HCT116 (cell line): Measurements from ENCODE around the gene SCN2B. TPM values are rescaled to one million over a fixed set of nuclear protein-coding genes. Genes with fewer than 3 reads are reported as not detected.

Source experiments
- ATAC-seq: fragments of 200-7000 bp; cut with Tn5 transposase; 2 replicates; pipeline ENCODE4 v1.9.1; 2020; ENCODE audit warnings: mild to moderate bottlenecking, moderate library complexity
- BruUV-seq: library from RNA; stranded (reverse); fragments of 400-500 nt; replicated peaks from 2 replicates; lab custom pipeline; 2021; lab: Mats Ljungman, UMichigan
- CTCF ChIA-PET: fragments of 300-600 bp; sonication (Branson Sonifier 250); formaldehyde crosslinking; loops from one replicate; lab custom pipeline; 2021; ENCODE audit warnings: antibody characterized with exemption; lab: Charles Lee
- POLR2A ChIA-PET: fragments of 300-600, 350-600 bp; sonication (Branson Sonifier 250); formaldehyde crosslinking; loops from one replicate; lab custom pipeline; 2021; ENCODE audit warnings: antibody characterized with exemption; lab: Charles Lee
- RAD21 ChIA-PET, 2 experiments: fragments of 300-600 bp; sonication (Branson Sonifier 250); formaldehyde crosslinking; loops; one replicate each; lab custom pipeline; 2023; ENCODE audit warnings: low total read pairs in 2 of 2; ENCODE audit not compliant: uncharacterized antibody in 2 of 2, unreplicated experiment in 2 of 2, low non-redundant PET in 1 of 2; lab: Charles Lee
- DNase-seq: peaks from one replicate; pipeline ENCODE4 v3.0.0-alpha.2; 2010; ENCODE audit warnings: low read depth, low spot score
- H2AFZ ChIP-seq: fragments of 200-600 bp; shearing (Covaris generic), sonication (generic); 2 replicates; pipeline ENCODE4 v1.6.1; 2017; ENCODE audit warnings: low read depth, mixed run types, mixed read lengths, antibody characterized with exemption, low read length; ENCODE audit not compliant: poor library complexity, severe bottlenecking
- H3K27ac ChIP-seq: 2 replicates; pipeline ENCODE4 v1.5.1; 2012; ENCODE audit warnings: low read depth, low read length
- H3K27me3 ChIP-seq: fragments of 200-600 bp; sonication (generic); 2 replicates; pipeline ENCODE4 v1.6.1; 2016; ENCODE audit warnings: mixed run types, low read length, mixed read lengths; ENCODE audit not compliant: insufficient read depth
- H3K36me3 ChIP-seq, 2 experiments: fragments of 200-500 bp in 1 of 2; fragments of 200-600 bp in 1 of 2; sonication (Bioruptor generic) in 1 of 2; sonication (generic) in 1 of 2; 2 replicates each; pipeline versions ENCODE4 v1.5.1 to v1.6.1; 2014 to 2016; ENCODE audit warnings: low read length in 2 of 2, inconsistent platforms in 1 of 2, mixed read lengths in 1 of 2, mixed run types in 1 of 2; ENCODE audit not compliant: insufficient read depth in 2 of 2, control insufficient read depth in 1 of 2
- H3K4me1 ChIP-seq, 2 experiments: fragments of 200-600 bp in 1 of 2; sonication (generic) in 1 of 2; 2 replicates each; pipeline versions ENCODE4 v1.5.1 to v1.6.1; 2012 to 2017; ENCODE audit warnings: low read length in 2 of 2, inconsistent platforms in 1 of 2, mild to moderate bottlenecking in 1 of 2, mixed read lengths in 1 of 2, mixed run types in 1 of 2, moderate library complexity in 1 of 2; ENCODE audit not compliant: insufficient read depth in 2 of 2, control insufficient read depth in 1 of 2
- H3K4me2 ChIP-seq: fragments of 200-600 bp; sonication (generic); 2 replicates; pipeline ENCODE4 v1.6.1; 2017; ENCODE audit warnings: mixed run types, low read length, mixed read lengths
- H3K4me3 ChIP-seq, 2 experiments: fragments of 200-600 bp in 1 of 2; sonication (generic) in 1 of 2; replicated peaks in 1 of 2; 2 replicates each; pipeline ENCODE4 v1.5.1; 2011 to 2016; ENCODE audit warnings: low read length in 2 of 2, control low read depth in 1 of 2, low read depth in 1 of 2, mild to moderate bottlenecking in 1 of 2, mixed read lengths in 1 of 2, mixed run types in 1 of 2
- H3K79me2 ChIP-seq: fragments of 200-600 bp; sonication (generic); 2 replicates; pipeline ENCODE4 v1.6.1; 2017; ENCODE audit warnings: mild to moderate bottlenecking, mixed run types, low read length, moderate library complexity, mixed read lengths; ENCODE audit not compliant: insufficient read depth
- H3K9ac ChIP-seq: fragments of 200-600 bp; sonication (generic); 2 replicates; pipeline ENCODE4 v1.6.1; 2016; ENCODE audit warnings: low read length, mixed read lengths
- H3K9me2 ChIP-seq: fragments of 200-600 bp; sonication (generic), shearing (Covaris generic); 2 replicates; pipeline ENCODE4 v1.6.1; 2017; ENCODE audit warnings: mixed run types, mild to moderate bottlenecking, moderate library complexity; ENCODE audit not compliant: insufficient read depth
- H3K9me3 ChIP-seq, 2 experiments: fragments of 200-500 bp in 1 of 2; fragments of 200-600 bp in 1 of 2; sonication (Bioruptor generic) in 1 of 2; sonication (generic) in 1 of 2; 2 replicates each; pipeline ENCODE4 v1.6.1; 2014 to 2017; ENCODE audit warnings: low read length in 2 of 2, mixed read lengths in 2 of 2, inconsistent platforms in 1 of 2, low read depth in 1 of 2, mild to moderate bottlenecking in 1 of 2, mixed run types in 1 of 2, moderate library complexity in 1 of 2; ENCODE audit not compliant: control insufficient read depth in 1 of 2, insufficient read depth in 1 of 2
- H4K20me1 ChIP-seq: fragments of 200-600 bp; sonication (generic), shearing (Covaris generic); 2 replicates; pipeline ENCODE4 v1.6.1; 2017; ENCODE audit warnings: mixed run types, mild to moderate bottlenecking, moderate library complexity; ENCODE audit not compliant: insufficient read depth
- CBX3 ChIP-seq: IDR thresholded peaks from 2 replicates; pipeline ENCODE4 v1.6.1; 2012; ENCODE audit warnings: low read depth
- EGR1 ChIP-seq: IDR thresholded peaks from 2 replicates; pipeline ENCODE4 v1.6.1; 2012; ENCODE audit warnings: low read depth
- EZH2 ChIP-seq: fragments of 200-600 bp; sonication (generic); IDR thresholded peaks from 2 replicates; pipeline ENCODE4 v1.6.1; 2017; ENCODE audit warnings: antibody characterized with exemption, mixed run types
- EZH2phosphoT487 ChIP-seq: fragments of 200-600 bp; IDR thresholded peaks from 2 replicates; pipeline ENCODE4 v1.6.1; 2018; ENCODE audit warnings: antibody characterized with exemption, borderline replicate concordance
- FOSL1 ChIP-seq: IDR thresholded peaks from 2 replicates; pipeline ENCODE4 v1.6.1; 2012; ENCODE audit warnings: low read depth
- JUND ChIP-seq: IDR thresholded peaks from 2 replicates; pipeline ENCODE4 v1.6.1; 2012
- POLR2A ChIP-seq: IDR thresholded peaks from 2 replicates; pipeline ENCODE4 v1.7.0; 2011; ENCODE audit warnings: borderline replicate concordance; ENCODE audit not compliant: insufficient read depth, insufficient read length; ENCODE audit errors: extremely low read depth
- REST ChIP-seq: IDR thresholded peaks from 2 replicates; pipeline ENCODE4 v1.6.1; 2012; ENCODE audit warnings: low read depth
- SIN3A ChIP-seq: IDR thresholded peaks from 2 replicates; pipeline ENCODE4 v1.6.1; 2012; ENCODE audit warnings: low read depth
- SP1 ChIP-seq: IDR thresholded peaks from 2 replicates; pipeline ENCODE4 v1.6.1; 2012; ENCODE audit warnings: low read depth
- YY1 ChIP-seq: IDR thresholded peaks from 2 replicates; pipeline ENCODE4 v1.6.1; 2011; ENCODE audit warnings: low read length, low read depth, moderate library complexity, mild to moderate bottlenecking; ENCODE audit not compliant: insufficient replicate concordance; ENCODE audit errors: extremely low read depth
- ZFX ChIP-seq: fragments of 450-650 bp; IDR thresholded peaks from 2 replicates; pipeline ENCODE4 v1.6.1; 2017
- intact Hi-C: fragments of 100-400 bp; cut with micrococcal nuclease; formaldehyde crosslinking; loops from 2 replicates; pipeline ENCODE4 v1.10.0; 2022
- total RNA-seq: library from RNA; stranded (reverse); gene quantifications from one replicate; pipeline ENCODE4 v1.2.1, GENCODE V29; 2021; ENCODE audit not compliant: unreplicated experiment
- TF ChIP-seq, protein P1 (sequence below): IDR thresholded peaks from 2 replicates; pipeline ENCODE4 v1.6.1; 2011; ENCODE audit warnings: mild to moderate bottlenecking, low read length, moderate library complexity; ENCODE audit not compliant: insufficient replicate concordance; ENCODE audit errors: extremely low read depth

Gene SCN2B
- total RNA-seq, 1 experiment from 2014 or later: not detected

DNA sequence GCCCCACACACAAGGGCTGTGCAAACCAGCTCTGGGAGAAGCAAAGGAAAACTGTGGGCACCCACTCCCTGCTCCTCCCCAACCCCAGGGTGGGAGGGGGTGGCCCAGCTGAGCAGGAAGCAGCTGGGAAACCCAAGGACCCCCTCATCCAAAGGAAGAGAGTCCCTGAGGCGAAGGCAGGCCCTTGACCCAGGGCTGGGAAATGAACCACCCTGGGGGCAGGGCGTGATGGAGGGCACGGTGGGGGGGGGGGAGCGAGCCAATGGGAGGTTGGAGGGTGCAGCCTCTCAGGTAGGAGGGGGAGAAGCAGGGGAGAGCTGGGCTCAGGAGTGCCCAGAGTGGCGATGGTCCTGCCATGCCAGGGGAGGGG is 40.7 kb downstream of the SCN2B start:
- CTCF ChIA-PET: no interaction called here
- RAD21 ChIA-PET: no interaction called here
- no peaks in the 10 kb centered on the region for H3K9me2 ChIP-seq
- POLR2A ChIA-PET: no interaction called here
- no peak overlapping the region for H3K27ac ChIP-seq
- no peaks in the 10 kb centered on the region for H3K79me2 ChIP-seq
- H3K4me1 ChIP-seq: no peaks in the 10 kb centered on the region
- no peaks in the 10 kb centered on the region for H3K27me3 ChIP-seq
- no peak overlapping the region for H3K9ac ChIP-seq
- TF ChIP-seq EGR1 (no peak), REST (no peak), YY1 (no peak), ZFX (no peak), EZH2 (no peak), SP1 (no peak), SIN3A (no peak), EZH2phosphoT487 (no peak), POLR2A (no peak), CBX3 (no peak), JUND (no peak), FOSL1 (no peak)
- TF ChIP-seq, protein P1, sequence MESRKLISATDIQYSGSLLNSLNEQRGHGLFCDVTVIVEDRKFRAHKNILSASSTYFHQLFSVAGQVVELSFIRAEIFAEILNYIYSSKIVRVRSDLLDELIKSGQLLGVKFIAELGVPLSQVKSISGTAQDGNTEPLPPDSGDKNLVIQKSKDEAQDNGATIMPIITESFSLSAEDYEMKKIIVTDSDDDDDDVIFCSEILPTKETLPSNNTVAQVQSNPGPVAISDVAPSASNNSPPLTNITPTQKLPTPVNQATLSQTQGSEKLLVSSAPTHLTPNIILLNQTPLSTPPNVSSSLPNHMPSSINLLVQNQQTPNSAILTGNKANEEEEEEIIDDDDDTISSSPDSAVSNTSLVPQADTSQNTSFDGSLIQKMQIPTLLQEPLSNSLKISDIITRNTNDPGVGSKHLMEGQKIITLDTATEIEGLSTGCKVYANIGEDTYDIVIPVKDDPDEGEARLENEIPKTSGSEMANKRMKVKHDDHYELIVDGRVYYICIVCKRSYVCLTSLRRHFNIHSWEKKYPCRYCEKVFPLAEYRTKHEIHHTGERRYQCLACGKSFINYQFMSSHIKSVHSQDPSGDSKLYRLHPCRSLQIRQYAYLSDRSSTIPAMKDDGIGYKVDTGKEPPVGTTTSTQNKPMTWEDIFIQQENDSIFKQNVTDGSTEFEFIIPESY: no peak
- intact Hi-C loops: no loop called here
- DNase-seq (no peak), ATAC-seq (no peak)
- no peaks in the 10 kb centered on the region for H3K36me3 ChIP-seq
- H3K4me2 ChIP-seq: no peak overlapping the region
- no peak overlapping the region for H3K4me3 ChIP-seq
- BruUV-seq: no TSS peak
- no peaks in the 10 kb centered on the region for H4K20me1 ChIP-seq
- no peak overlapping the region for H2AFZ ChIP-seq
- H3K9me3 ChIP-seq: no peaks in the 10 kb centered on the region
